Prostate gland (tissue), 2 donors: ENCODE results near the gene SBNO2.

ENCODE experiments used
- CTCF ChIP-seq, 4 experiments: fragments of 200-600 bp in 2 of 4; fragments of 450-650 bp in 2 of 4; sonication (generic) in 2 of 4; IDR thresholded peaks; 1 replicate in 3 of 4; 2 replicates in 1 of 4; pipeline ENCODE4 v1.5.1; 2016 to 2019; ENCODE audit warnings: antibody characterized with exemption in 4 of 4, mild to moderate bottlenecking in 2 of 4, moderate library complexity in 2 of 4
- POLR2A ChIP-seq: fragments of 450-650 bp; IDR thresholded peaks from one replicate; pipeline ENCODE4 v1.6.1; 2016; ENCODE audit warnings: antibody characterized with exemption, mild to moderate bottlenecking
- POLR2AphosphoS5 ChIP-seq: sonication (generic); formaldehyde crosslinking; IDR thresholded peaks from one replicate; pipeline ENCODE4 v1.6.1; 2017; ENCODE audit warnings: antibody characterized with exemption

DNA sequence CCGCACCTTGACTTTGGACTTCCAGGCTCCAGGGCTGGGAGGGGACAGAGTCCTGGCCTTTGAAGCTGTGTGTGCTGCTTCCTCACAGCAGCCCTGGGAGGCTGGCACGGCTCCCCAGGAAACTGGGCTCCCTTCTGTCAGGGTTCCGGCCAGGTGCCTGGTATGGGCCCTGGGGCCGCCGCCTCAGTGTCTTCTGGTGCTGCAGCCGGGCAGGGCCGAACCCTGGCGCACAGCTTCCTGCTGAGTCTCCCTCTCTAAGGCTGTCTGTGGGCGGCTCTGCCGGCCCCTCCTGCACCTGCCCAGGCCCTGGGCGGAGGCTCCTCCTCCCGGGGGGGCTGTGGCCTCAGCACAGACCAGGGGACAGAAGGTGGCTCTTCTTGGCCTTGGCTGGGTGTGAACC lies 37.9 kb downstream of the SBNO2 start:
- TF ChIP-seq CTCF (IDR thresholded peaks at IDR 0.05) = no peak
- no peak for TF ChIP-seq POLR2AphosphoS5
- peak; percentile 66 for TF ChIP-seq POLR2A
